ENCODE measurements around the gene CLK3. TPM values are rescaled to one million over a fixed set of nuclear protein-coding genes. Genes with fewer than 3 reads are reported as not detected.

Gene CLK3
- total RNA-seq, 4 donors from 2014 or later: 45.4 to 152 (median 105) TPM

DNA sequence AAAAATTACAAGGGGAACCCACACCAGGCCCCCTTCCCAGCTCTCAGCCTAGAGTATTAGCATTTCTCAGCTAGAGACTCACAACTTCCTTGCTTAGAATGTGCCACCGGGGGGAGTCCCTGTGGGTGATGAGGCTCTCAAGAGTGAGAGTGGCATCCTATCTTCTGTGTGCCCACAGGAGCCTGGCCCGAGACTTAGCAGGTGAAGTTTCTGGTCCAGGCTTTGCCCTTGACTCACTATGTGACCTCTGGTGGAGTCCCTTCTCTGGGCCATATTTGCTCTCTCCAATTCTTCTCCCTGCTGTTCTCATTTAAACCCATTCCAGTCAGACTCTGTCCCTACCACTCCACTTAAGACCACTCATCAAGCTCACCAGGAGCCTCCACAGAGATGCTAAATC is 18.1 kb downstream of the CLK3 start:
- H3K27ac ChIP-seq: no peak overlapping the region
- in situ Hi-C loops (cut with MboI; ENCODE audit: low sequenced_read_pairs in 4 of 4): loop anchor here (5.0 to 25.0 kb wide), 3 partner anchors 134 to 304 kb away; partner anchors contain the start of gene COX5A (in 3 of the 4)
- H3K36me3 ChIP-seq: peaks cover 0 to 90% of the 10 kb centered on the region in 2 donors
- ATAC-seq (no peak), DNase-seq (no peak)
- intact Hi-C loops (cut with DNase I; ENCODE audit: low total_unique reads): loop anchor here (5.0 to 10.0 kb wide), 2 partner anchors 261 to 571 kb away; partner anchors contain the start of gene C15orf39
- H3K27me3 ChIP-seq: no peaks in the 10 kb centered on the region
- no peaks in the 10 kb centered on the region for H3K9me3 ChIP-seq
- no peak overlapping the region for H3K4me3 ChIP-seq
- H3K4me1 ChIP-seq: no peaks in the 10 kb centered on the region
- TF ChIP-seq, protein P1, sequence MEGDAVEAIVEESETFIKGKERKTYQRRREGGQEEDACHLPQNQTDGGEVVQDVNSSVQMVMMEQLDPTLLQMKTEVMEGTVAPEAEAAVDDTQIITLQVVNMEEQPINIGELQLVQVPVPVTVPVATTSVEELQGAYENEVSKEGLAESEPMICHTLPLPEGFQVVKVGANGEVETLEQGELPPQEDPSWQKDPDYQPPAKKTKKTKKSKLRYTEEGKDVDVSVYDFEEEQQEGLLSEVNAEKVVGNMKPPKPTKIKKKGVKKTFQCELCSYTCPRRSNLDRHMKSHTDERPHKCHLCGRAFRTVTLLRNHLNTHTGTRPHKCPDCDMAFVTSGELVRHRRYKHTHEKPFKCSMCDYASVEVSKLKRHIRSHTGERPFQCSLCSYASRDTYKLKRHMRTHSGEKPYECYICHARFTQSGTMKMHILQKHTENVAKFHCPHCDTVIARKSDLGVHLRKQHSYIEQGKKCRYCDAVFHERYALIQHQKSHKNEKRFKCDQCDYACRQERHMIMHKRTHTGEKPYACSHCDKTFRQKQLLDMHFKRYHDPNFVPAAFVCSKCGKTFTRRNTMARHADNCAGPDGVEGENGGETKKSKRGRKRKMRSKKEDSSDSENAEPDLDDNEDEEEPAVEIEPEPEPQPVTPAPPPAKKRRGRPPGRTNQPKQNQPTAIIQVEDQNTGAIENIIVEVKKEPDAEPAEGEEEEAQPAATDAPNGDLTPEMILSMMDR (IDR thresholded peaks at IDR 0.05 in 4 of 5, conservative IDR thresholded peaks at IDR 0.05 in 1 of 5): no peak
- TF ChIP-seq POLR2A (IDR thresholded peaks at IDR 0.05): no peak

DNA sequence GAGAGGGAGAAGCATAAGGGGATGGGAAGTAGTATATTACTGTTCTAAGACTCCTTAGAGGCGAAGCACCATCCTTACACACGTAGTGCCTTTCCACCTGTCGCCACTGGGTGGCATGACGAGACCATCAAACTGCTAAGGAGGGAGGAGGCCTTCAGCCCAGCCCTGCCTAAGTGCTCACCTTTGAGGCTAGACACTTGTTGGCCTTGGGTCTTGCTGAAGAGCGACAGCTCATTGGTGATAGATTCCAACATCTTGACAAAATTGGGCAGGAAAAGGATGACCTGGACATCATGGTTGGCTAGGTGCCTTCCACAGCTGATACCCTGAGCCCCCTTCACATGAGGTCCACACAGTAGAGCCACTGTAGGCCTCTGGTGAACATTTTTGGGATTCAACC is 19.6 kb downstream of the CLK3 start:
- Histone ChIP-seq H3K9me3 (no peaks in the 10 kb centered on the region), H3K4me1 (peaks cover 0 to 4% of the 10 kb centered on the region in 2 donors), H3K4me3 (no peak overlapping the region), H3K27ac (no peak overlapping the region), H3K27me3 (no peaks in the 10 kb centered on the region), H3K36me3 (peaks cover 0 to 88% of the 10 kb centered on the region in 2 donors)
- in situ Hi-C loops (cut with MboI; ENCODE audit: low sequenced_read_pairs in 4 of 4): loop anchor here (10.0 to 25.0 kb wide), 2 partner anchors 140 to 302 kb away; partner anchors contain the start of gene COX5A (in 3 of the 4)
- DNase-seq: peak in 1 of 2 donors; percentile 51
- peak; percentile 64 to 73 for ATAC-seq
- intact Hi-C loops (cut with DNase I; ENCODE audit: low total_unique reads): loop anchor here (1.0 to 10.0 kb wide), 2 partner anchors 134 to 570 kb away; partner anchors contain the start of gene C15orf39
- TF ChIP-seq, protein P1 (IDR thresholded peaks at IDR 0.05 in 4 of 5, conservative IDR thresholded peaks at IDR 0.05 in 1 of 5): peak; percentile 83 to 89 (median 85)
- no peak for TF ChIP-seq POLR2A (IDR thresholded peaks at IDR 0.05)

DNA sequence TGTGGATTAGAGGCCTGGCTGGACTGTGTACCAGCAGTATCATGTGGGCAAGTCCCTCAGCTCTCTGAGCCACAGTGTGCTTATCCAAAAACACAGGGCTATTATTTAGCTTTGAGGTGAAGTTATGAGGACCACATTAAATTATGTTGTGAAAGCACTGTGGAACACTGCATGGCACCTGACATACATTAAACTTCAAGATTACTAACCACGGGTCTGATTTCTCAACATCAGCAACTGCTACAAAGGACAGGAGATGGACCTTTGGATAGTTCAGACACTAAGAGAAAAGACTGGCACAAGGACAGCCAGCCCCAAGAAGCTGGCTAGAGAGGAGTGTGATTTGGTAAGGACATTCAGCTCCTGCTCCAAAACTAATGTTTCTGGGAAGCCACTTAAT is 21.3 kb downstream of the CLK3 start:
- no peak for TF ChIP-seq POLR2A (IDR thresholded peaks at IDR 0.05)
- TF ChIP-seq, protein P1 (IDR thresholded peaks at IDR 0.05 in 4 of 5, conservative IDR thresholded peaks at IDR 0.05 in 1 of 5): no peak
- H3K4me3 ChIP-seq: no peak overlapping the region
- no peaks in the 10 kb centered on the region for H3K27me3 ChIP-seq
- H3K9me3 ChIP-seq: no peaks in the 10 kb centered on the region
- ATAC-seq (no peak), DNase-seq (no peak)
- peaks cover 0 to 75% of the 10 kb centered on the region in 2 donors for H3K36me3 ChIP-seq
- peaks cover 7 to 22% of the 10 kb centered on the region in 2 donors for H3K4me1 ChIP-seq
- in situ Hi-C loops (cut with MboI; ENCODE audit: low sequenced_read_pairs in 4 of 4): loop anchor here (10.0 to 25.0 kb wide), 2 partner anchors 138 to 300 kb away; partner anchors contain the start of gene COX5A (in 3 of the 4)
- H3K27ac ChIP-seq: no peak overlapping the region
- intact Hi-C loops (cut with DNase I; ENCODE audit: low total_unique reads): loop anchor here (10.0 kb wide), 1 partner anchor 568 kb away; the partner anchor contains the start of gene C15orf39

DNA sequence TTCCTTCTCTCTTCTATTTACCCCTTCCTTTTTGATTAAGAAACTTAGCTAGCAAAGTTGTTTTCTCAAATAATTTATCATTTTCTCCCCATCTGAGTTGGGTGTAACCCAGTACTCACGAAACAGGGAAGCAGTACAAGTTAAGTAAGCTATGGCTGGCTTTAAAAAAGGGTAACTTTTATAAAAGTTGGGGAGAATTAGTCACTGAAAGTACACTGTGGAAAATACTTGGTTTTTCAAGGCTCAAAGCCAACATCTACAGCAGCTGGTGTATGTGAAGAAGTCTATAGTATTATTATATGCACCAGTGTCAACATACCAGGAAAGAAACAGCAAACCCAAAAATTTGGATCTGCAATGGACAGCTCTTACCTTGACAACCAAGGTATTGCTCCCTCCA is 25.5 kb downstream of the CLK3 start:
- Histone ChIP-seq H3K27ac (peak overlapping the region in 3 of 4 donors; percentile 14 to 79 (median 35)), H3K27me3 (no peaks in the 10 kb centered on the region), H3K9me3 (no peaks in the 10 kb centered on the region), H3K36me3 (peaks cover 0 to 35% of the 10 kb centered on the region in 2 donors), H3K4me1 (peaks cover 34 to 46% of the 10 kb centered on the region in 2 donors), H3K4me3 (no peak overlapping the region)
- intact Hi-C loops (cut with DNase I; ENCODE audit: low total_unique reads): no loop called here
- TF ChIP-seq POLR2A (IDR thresholded peaks at IDR 0.05): no peak
- TF ChIP-seq, protein P1 (IDR thresholded peaks at IDR 0.05 in 4 of 5, conservative IDR thresholded peaks at IDR 0.05 in 1 of 5): no peak
- DNase-seq: no peak
- in situ Hi-C loops (cut with MboI; ENCODE audit: low sequenced_read_pairs in 4 of 4): loop anchor here in 3 of 4 donors (25.0 kb wide), 1 partner anchor 296 kb away; the partner anchor contains the start of gene COX5A (in 3 of the 3)
- no peak for ATAC-seq

Measured in gastrocnemius medialis (tissue), 4 donors.